ENCODE measurements around the gene KDM1B.
A peak's percentile ranks its signal among the peaks of the same experiment; 100 is the strongest.

KDM1B gene

GRCh38 chr6:18139935-18140621 is 15.1 kb upstream of the KDM1B start:
- no peak for TF ChIP-seq TCF12 (IDR thresholded peaks at IDR 0.05; ENCODE audit: low read depth)
- no peak for TF ChIP-seq USF1 (IDR thresholded peaks at IDR 0.05)
- no peak for TF ChIP-seq REST (IDR thresholded peaks at IDR 0.05; ENCODE audit: low read depth)
- no peak for TF ChIP-seq ZBTB7A (IDR thresholded peaks at IDR 0.05; ENCODE audit: low read depth)

GRCh38 chr6:18141805-18142590 is 13.2 kb upstream of the KDM1B start:
- TF ChIP-seq YY1 (IDR thresholded peaks at IDR 0.05; ENCODE audit: low read depth) (0 out of 2 replicates have a peak, but pooled peaks have one; percentile 25), REST (IDR thresholded peaks at IDR 0.05; ENCODE audit: low read depth) (no peak)

DNA sequence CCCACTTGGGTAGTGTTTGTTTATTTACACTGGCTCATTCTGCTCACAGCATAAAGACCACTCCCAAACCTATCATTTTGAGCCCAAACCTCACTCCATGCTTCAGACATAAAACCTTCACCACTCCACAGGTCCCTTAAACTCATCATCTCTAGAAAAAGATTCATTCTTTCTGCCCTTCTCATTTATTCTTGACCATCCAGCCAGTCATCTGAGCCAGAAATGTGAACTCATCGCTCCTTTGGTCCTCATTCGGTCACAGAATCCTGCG is 12.7 kb upstream of the KDM1B start:
- TF ChIP-seq ZBTB7A (IDR thresholded peaks at IDR 0.05; ENCODE audit: low read depth) (no peak), FOXM1 (IDR thresholded peaks at IDR 0.05; ENCODE audit: borderline replicate concordance, low read depth) (no peak), TAF1 (IDR thresholded peaks at IDR 0.05; ENCODE audit: low read depth) (no peak), REST (IDR thresholded peaks at IDR 0.05; ENCODE audit: low read depth) (no peak), CEBPB (IDR thresholded peaks at IDR 0.05) (no peak)

GRCh38 chr6:18147160-18147559 is 8.1 kb upstream of the KDM1B start:
- TF ChIP-seq RAD21 (IDR thresholded peaks at IDR 0.05; ENCODE audit: low read depth) (no peak), TEAD4 (IDR thresholded peaks at IDR 0.05) (no peak), ZBTB7A (IDR thresholded peaks at IDR 0.05; ENCODE audit: low read depth) (no peak), TAF1 (IDR thresholded peaks at IDR 0.05; ENCODE audit: low read depth) (no peak), CREB1 (IDR thresholded peaks at IDR 0.05; ENCODE audit: low read depth) (no peak), REST (IDR thresholded peaks at IDR 0.05; ENCODE audit: low read depth) (no peak), USF1 (IDR thresholded peaks at IDR 0.05) (no peak), CEBPB (IDR thresholded peaks at IDR 0.05) (no peak), EGR1 (IDR thresholded peaks at IDR 0.05) (no peak), NFIC (IDR thresholded peaks at IDR 0.05) (no peak), YY1 (IDR thresholded peaks at IDR 0.05; ENCODE audit: low read depth) (no peak), FOXM1 (IDR thresholded peaks at IDR 0.05; ENCODE audit: borderline replicate concordance, low read depth) (no peak), TCF12 (IDR thresholded peaks at IDR 0.05; ENCODE audit: low read depth) (no peak), EP300 (IDR thresholded peaks at IDR 0.05; ENCODE audit: borderline replicate concordance) (no peak)
- TF ChIP-seq, protein P1, sequence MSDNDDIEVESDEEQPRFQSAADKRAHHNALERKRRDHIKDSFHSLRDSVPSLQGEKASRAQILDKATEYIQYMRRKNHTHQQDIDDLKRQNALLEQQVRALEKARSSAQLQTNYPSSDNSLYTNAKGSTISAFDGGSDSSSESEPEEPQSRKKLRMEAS (IDR thresholded peaks at IDR 0.05), result no peak
